Activated T-cell treated with anti-CD3 and anti-CD28 coated beads, Interleukin-2, amount 50 U/mL, for 72 hours (primary cell): Measurements from ENCODE around the gene EXOC4. TPM values are rescaled to one million over a fixed set of nuclear protein-coding genes. Genes with fewer than 3 reads are reported as not detected.
A peak's percentile ranks its signal among the peaks of the same experiment; 100 is the strongest.

ENCODE experiments used
- ATAC-seq, 2 donors: fragments of 150-1000 bp; cut with Tn5 transposase; replicated peaks in 1 of 2; 2 replicates each; pipeline ENCODE4 v1.10.0; 2021; ENCODE audit warnings: moderate library complexity in 2 of 2, mild to moderate bottlenecking in 1 of 2
- DNase-seq, 2 donors: peaks; one replicate each; pipeline ENCODE4 v3.0.0; 2021 to 2022; ENCODE audit warnings: mixed read lengths in 1 of 2
- H3K27ac Mint-ChIP-seq: one replicate; pipeline ENCODE4 v1.8.0; 2022; ENCODE audit warnings: mild to moderate bottlenecking, moderate library complexity, mixed read lengths
- H3K27me3 Mint-ChIP-seq: one replicate; pipeline ENCODE4 v1.8.0; 2022; ENCODE audit warnings: low read depth, mixed read lengths
- H3K36me3 Mint-ChIP-seq, 2 donors: one replicate each; pipeline ENCODE4 v1.8.0; 2022; ENCODE audit warnings: mixed read lengths in 2 of 2, mild to moderate bottlenecking in 1 of 2; ENCODE audit not compliant: insufficient read depth in 2 of 2
- H3K4me1 Mint-ChIP-seq: one replicate; pipeline ENCODE4 v1.8.0; 2022; ENCODE audit warnings: low read depth, mixed read lengths
- H3K4me3 Mint-ChIP-seq, 2 donors: one replicate each; pipeline ENCODE4 v1.8.0; 2022; ENCODE audit warnings: mild to moderate bottlenecking in 2 of 2, mixed read lengths in 2 of 2, moderate library complexity in 2 of 2
- H3K9me3 Mint-ChIP-seq, 2 donors: one replicate each; pipeline ENCODE4 v1.8.0; 2022; ENCODE audit warnings: mixed read lengths in 2 of 2
- total RNA-seq, 2 donors: library from RNA; stranded (reverse); gene quantifications; one replicate each; pipeline ENCODE4 v1.2.3, GENCODE V29; 2022

The EXOC4 gene
- total RNA-seq, 2 donors from 2014 or later: 74.1 to 76.3 TPM

DNA sequence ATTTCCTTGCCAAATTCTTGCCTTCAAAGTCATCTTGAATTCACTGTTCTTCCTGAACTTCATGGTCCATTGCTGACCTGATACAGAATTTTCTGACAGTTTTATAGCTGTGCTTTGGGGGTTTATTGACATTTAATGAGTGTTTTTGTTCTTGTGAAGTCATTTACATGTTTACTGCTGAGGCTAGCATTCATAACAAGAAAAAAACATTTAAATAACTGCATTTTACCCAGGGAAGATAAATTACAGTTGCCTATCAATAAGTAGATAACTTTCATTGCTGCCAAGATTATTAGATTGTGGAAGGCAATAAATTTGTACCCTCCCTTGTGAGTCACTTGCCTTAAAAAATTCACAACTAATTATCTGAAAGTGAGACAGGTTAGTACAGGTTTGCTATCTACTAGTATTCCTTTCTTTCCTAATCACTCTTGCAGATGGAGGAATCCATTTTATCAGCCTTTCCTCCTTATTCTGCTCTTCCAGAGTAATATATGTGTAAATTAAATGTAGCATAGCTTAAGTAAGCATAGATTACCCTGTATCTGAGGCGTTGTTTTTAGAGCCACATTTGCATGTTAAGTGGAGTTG is 178.4 kb downstream of the EXOC4 start:
- DNase-seq (no peak), ATAC-seq (no peak)
- Mint-ChIP-seq H3K36me3 (no peaks in the 10 kb centered on the region), H3K9me3 (no peaks in the 10 kb centered on the region), H3K27ac (no peak overlapping the region), H3K27me3 (no peaks in the 10 kb centered on the region), H3K4me1 (peaks cover 6% of the 10 kb centered on the region), H3K4me3 (no peak overlapping the region)

DNA sequence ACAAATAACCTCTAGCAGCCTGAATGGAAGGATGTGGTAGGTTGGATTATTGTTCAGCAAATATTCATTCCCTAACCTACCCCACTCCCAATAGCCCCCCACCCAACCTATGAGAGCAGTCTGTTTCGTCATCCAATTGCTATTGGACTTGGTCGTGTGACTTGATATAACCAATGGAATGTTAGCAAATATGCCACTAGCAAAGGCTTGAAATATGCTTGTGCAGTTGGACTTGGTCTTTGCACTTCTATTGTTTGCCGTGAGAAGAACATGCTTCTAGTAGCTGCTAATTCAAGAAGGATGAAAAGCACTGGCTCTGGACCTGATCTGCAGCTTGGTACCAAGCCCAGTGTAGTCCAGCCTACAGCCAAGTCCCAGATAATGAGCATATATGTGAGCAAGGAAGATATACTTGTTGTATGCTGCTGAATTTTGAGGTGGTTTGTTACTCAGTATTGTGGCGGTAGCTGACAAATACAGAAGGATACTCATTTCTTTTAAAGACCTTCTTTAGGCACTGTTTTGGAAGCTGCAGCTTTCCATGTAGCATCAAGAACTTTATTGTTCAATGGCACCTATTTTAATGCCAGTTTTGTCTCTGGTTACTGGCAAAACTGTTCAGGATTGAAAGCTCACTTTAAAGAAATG is 180.4 kb downstream of the EXOC4 start:
- no peaks in the 10 kb centered on the region for H3K9me3 Mint-ChIP-seq
- ATAC-seq (no peak), DNase-seq (no peak)
- no peak overlapping the region for H3K4me3 Mint-ChIP-seq
- H3K27ac Mint-ChIP-seq: no peak overlapping the region
- peaks cover 6% of the 10 kb centered on the region for H3K4me1 Mint-ChIP-seq
- no peaks in the 10 kb centered on the region for H3K36me3 Mint-ChIP-seq
- H3K27me3 Mint-ChIP-seq: no peaks in the 10 kb centered on the region

DNA sequence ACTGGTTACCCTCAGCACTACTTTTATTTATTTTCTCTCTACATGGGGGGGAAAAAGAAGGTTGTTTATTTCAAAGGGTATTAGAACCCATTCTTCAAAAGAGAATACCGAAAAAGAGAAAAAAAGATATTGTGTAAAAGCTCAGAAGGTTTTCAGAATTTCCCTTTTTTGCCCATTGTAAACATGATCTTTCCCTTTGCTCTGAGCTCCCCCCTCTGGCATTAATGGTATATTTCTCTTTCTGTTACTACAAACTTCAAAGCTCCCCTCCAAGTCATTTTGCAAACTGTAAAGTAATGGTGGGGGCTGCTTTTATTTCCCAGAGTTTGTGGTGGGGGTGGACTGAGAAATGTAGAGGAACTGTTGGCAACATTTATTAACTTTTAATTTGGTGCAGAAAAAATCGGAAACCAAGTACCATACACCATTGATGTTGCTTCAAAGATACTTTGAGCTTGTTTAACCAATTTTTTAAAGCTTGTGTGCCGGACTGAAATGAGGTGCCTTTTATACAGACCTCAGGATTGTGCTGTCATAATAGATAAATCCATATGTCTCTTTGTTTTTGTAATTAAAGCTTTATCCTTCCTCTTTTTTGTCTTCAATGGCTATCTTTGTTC is 181.5 kb downstream of the EXOC4 start:
- Mint-ChIP-seq H3K4me1 (peaks cover 6% of the 10 kb centered on the region), H3K36me3 (no peaks in the 10 kb centered on the region), H3K27me3 (no peaks in the 10 kb centered on the region), H3K4me3 (no peak overlapping the region), H3K27ac (no peak overlapping the region), H3K9me3 (no peaks in the 10 kb centered on the region)
- DNase-seq (peak in 1 of 2 donors; percentile 2), ATAC-seq (no peak)

DNA sequence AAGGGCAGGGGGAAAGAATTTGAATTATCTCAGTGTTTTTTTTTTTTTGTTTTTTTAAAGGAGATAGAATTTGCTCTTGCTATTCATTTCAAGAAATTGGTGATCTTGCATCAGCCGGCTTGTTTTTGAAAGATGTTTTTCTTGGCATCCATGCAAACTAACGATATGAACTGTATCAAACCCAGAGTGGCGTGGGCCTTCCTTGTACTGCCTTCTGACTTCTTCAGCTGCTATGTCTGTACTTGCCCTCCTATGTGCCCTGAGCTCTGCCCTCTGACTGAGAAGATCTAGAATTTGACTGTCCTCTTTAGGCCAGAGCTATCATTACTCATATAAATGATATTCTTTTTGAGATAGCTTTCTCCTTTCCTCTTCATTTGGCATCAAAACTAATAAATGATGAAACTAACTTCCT is 183.1 kb downstream of the EXOC4 start:
- H3K27me3 Mint-ChIP-seq: no peaks in the 10 kb centered on the region
- H3K4me1 Mint-ChIP-seq: peaks cover 6% of the 10 kb centered on the region
- peaks cover 0 to 1% of the 10 kb centered on the region in 2 donors for H3K36me3 Mint-ChIP-seq
- peak overlapping the region; percentile 44 for H3K27ac Mint-ChIP-seq
- DNase-seq: no peak
- ATAC-seq: no peak
- no peaks in the 10 kb centered on the region for H3K9me3 Mint-ChIP-seq
- H3K4me3 Mint-ChIP-seq: no peak overlapping the region

DNA sequence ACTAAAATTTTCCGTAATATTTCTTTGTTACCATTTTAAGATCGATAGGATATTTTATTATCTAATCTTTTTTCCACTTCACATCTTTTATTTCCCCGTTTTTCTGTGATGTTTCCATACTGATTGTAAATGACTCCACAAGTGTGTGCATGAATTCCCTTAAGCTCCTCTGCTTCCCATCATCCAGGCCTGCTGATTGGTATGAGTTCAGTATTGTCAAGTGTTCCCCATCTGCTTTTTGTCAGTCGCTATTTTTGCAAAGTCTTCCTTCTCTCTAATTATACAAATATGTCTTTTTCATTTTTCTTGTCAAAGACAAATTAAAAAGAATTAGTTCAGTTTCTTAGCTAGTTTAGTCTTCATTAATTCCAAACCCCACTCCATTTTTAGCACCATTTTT is 184.7 kb downstream of the EXOC4 start:
- H3K27me3 Mint-ChIP-seq: no peaks in the 10 kb centered on the region
- H3K4me1 Mint-ChIP-seq: peaks cover 6% of the 10 kb centered on the region
- no peaks in the 10 kb centered on the region for H3K9me3 Mint-ChIP-seq
- no peak for DNase-seq
- H3K4me3 Mint-ChIP-seq: no peak overlapping the region
- H3K36me3 Mint-ChIP-seq: peaks cover 2% of the 10 kb centered on the region in 2 donors
- no peak for ATAC-seq
- H3K27ac Mint-ChIP-seq: no peak overlapping the region

DNA sequence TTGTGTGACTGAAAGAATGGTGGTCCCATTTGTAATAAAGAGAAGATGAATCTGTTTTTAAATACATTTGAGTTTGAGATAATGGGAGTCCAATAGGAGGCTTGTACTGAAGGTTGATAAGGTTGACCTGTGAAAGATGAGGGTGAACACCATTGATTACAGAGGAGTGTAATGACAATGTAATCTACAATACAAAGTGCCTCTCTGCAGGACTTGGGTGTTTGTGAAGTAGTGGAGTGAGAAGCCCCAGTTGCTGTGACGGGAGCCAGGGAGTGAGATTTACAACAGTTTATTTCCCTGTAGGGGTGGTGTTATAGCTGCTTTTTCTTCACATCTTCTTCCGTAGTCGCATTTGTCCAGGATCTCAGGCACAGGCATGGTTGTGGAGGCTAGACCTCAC is 189.9 kb downstream of the EXOC4 start:
- ATAC-seq (no peak), DNase-seq (no peak)
- no peak overlapping the region for H3K27ac Mint-ChIP-seq

DNA sequence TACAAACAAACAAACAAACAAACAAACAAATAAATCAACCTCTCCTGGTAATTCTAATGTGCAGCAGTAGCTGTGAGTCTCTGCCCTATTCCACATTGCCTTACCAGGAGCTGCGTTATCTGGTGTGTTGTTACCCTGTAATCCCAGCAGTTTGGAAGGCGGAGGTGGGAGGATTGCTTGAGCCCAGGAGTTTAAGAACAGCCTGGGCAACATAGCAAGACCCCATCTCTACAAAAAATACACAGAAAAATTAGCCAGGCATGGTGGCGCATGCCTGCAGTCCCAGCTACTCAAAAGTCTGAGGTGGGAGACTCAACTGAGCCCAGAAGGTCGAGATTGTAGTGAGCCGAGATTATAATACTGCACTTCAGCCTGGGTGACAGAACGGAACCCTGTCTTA is 192.7 kb downstream of the EXOC4 start:
- no peaks in the 10 kb centered on the region for H3K9me3 Mint-ChIP-seq
- H3K27me3 Mint-ChIP-seq: no peaks in the 10 kb centered on the region
- DNase-seq (no peak), ATAC-seq (no peak)
- peaks cover 2% of the 10 kb centered on the region in 2 donors for H3K36me3 Mint-ChIP-seq
- no peaks in the 10 kb centered on the region for H3K4me1 Mint-ChIP-seq
- no peak overlapping the region for H3K27ac Mint-ChIP-seq
- no peak overlapping the region for H3K4me3 Mint-ChIP-seq

More for the DNA sequence above, 189.9 kb downstream of the EXOC4 start:
- Mint-ChIP-seq H3K4me3 (no peak overlapping the region), H3K9me3 (no peaks in the 10 kb centered on the region), H3K4me1 (no peaks in the 10 kb centered on the region), H3K27me3 (no peaks in the 10 kb centered on the region), H3K36me3 (peaks cover 2% of the 10 kb centered on the region in 2 donors)

DNA sequence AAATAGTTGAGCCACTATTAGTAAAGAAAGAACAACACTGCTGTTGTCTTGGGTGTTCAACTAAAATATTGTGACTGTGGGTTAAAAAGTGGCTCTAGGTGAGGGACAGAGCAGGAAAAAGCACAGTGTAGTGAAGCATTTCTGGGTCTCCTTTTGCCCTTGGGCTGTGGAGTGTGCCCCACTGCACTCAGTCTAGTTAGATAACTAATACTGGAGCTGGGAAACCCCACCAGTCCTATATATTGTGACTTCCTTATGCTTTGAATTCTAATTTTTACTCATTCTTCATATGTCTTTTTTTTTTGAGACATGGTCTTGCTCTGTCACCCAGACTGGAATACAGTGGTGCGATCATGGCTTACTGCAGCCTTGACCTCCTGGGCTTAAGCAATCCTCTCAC is 195.1 kb downstream of the EXOC4 start:
- Mint-ChIP-seq H3K27ac (no peak overlapping the region), H3K4me3 (no peak overlapping the region), H3K36me3 (no peaks in the 10 kb centered on the region), H3K27me3 (no peaks in the 10 kb centered on the region), H3K4me1 (no peaks in the 10 kb centered on the region), H3K9me3 (no peaks in the 10 kb centered on the region)
- ATAC-seq (no peak), DNase-seq (no peak)

DNA sequence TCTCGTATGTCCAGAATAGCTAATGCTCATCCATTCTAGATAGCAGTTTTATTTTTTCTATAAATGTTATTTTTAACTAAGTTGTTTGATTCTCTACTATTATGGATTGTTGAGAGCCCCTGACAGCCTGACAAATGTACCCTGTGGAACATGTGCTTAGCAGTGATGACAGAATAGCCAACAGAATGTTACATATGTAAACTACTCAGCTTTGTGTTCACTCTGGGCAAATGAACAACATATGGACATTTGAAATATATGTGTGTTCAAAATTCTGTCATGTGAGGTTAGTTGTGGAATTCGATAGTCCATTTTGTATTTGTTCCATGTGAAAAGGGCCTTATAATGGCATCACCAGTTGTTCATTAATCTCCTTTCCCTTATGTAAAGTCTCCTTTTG is 199.7 kb downstream of the EXOC4 start:
- Mint-ChIP-seq H3K4me1 (no peaks in the 10 kb centered on the region), H3K9me3 (no peaks in the 10 kb centered on the region)
- no peak for DNase-seq

DNA sequence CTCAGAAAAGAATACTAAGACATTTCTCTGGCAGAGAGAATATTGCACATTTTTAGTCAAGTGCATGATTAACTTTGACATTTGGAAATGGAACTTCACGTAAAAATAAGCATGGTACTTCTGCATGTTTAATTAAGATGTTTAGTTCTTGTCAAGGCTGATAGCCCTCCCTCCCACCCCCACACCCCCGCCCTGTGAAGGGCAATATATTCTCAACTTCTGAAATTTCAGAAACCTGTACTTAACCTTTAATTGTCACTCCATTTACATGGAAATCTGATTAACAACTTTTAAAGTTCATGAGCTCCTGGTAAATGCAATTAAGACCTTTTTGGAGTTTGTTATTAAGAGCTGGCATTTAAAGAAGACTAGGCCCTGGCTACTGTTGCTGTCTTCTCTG is 205.8 kb downstream of the EXOC4 start:
- DNase-seq: no peak
- Mint-ChIP-seq H3K36me3 (peaks cover 2 to 3% of the 10 kb centered on the region in 2 donors), H3K9me3 (peaks cover 0 to 8% of the 10 kb centered on the region in 2 donors), H3K27ac (no peak overlapping the region), H3K4me3 (no peak overlapping the region), H3K27me3 (no peaks in the 10 kb centered on the region), H3K4me1 (no peaks in the 10 kb centered on the region)
- ATAC-seq: no peak

More for the DNA sequence above, 199.7 kb downstream of the EXOC4 start:
- H3K36me3 Mint-ChIP-seq: no peaks in the 10 kb centered on the region
- no peak overlapping the region for H3K27ac Mint-ChIP-seq
- H3K4me3 Mint-ChIP-seq: no peak overlapping the region
- ATAC-seq: no peak
- no peaks in the 10 kb centered on the region for H3K27me3 Mint-ChIP-seq

DNA sequence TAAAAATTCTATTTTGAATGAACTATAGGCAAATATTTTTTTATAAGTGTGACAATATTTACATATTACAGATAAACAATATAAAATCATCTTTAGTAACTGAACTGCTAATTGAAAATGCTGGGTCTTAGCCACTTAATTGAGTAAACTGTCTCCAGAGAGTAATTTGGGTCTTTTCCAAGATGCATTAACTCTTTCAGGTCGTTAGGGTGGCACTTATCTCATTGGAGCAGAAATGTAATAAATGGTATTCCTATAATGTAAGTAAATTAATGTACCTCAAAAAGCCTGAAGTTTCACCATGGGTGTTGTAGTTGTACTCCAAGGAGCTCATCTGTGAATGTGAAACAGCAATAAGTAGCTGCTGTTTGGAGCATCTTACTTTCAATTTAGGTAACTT is 208.5 kb downstream of the EXOC4 start:
- Mint-ChIP-seq H3K27ac (no peak overlapping the region), H3K36me3 (peaks cover 5 to 14% of the 10 kb centered on the region in 2 donors), H3K9me3 (peaks cover 4 to 19% of the 10 kb centered on the region in 2 donors), H3K4me1 (no peaks in the 10 kb centered on the region), H3K27me3 (no peaks in the 10 kb centered on the region), H3K4me3 (no peak overlapping the region)
- no peak for DNase-seq
- no peak for ATAC-seq

DNA sequence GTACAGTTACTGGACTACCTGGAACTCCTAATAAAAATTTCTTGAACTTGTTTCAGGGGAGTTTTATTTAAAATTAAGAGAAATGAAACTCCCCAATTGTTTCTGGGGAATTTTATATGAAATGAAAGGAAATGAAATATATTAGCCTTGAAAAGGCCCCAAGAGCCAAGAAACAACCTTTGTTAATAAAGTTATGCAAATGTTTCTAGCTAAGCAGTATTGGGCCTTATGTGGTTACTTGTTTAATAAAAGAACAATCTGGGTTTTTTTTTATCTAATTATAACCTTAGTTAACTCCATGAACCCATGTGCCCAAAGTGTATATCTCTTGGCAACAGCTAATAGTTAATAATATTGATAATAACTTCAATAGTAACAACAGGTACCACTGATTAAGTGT is 222.8 kb downstream of the EXOC4 start:
- no peak overlapping the region for H3K4me3 Mint-ChIP-seq
- H3K27ac Mint-ChIP-seq: no peak overlapping the region
- H3K9me3 Mint-ChIP-seq: peaks cover 2 to 4% of the 10 kb centered on the region in 2 donors
- no peaks in the 10 kb centered on the region for H3K27me3 Mint-ChIP-seq
- peaks cover 12% of the 10 kb centered on the region for H3K4me1 Mint-ChIP-seq
- no peak for DNase-seq
- no peak for ATAC-seq
- peaks cover 0 to 2% of the 10 kb centered on the region in 2 donors for H3K36me3 Mint-ChIP-seq

DNA sequence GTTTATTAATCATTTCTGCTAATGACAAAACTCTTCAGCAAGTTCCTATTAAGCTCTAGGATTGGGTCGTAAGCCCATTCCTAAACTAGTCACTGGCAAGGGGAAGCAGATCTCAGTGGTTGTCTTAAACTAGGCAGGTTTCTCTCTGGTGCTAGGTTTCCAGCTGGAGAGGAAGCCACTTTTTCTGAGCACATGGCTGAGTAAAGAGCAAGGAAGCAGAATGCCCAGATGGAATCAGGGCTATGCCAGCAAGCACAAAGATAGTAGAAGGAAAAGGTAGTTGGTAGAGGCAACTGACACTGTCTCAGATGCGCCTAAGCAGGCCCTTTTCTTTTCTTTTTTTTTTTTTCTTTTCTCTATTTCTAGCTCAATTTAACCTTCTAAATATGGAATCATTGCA is 224.9 kb downstream of the EXOC4 start:
- Mint-ChIP-seq H3K4me1 (peaks cover 29% of the 10 kb centered on the region), H3K4me3 (no peak overlapping the region), H3K36me3 (no peaks in the 10 kb centered on the region), H3K27me3 (no peaks in the 10 kb centered on the region), H3K9me3 (no peaks in the 10 kb centered on the region), H3K27ac (no peak overlapping the region)
- DNase-seq: no peak
- no peak for ATAC-seq
